C4-2B (cell line): ENCODE results near the gene PXT1.
"Not testable (repeated sequence)": the region's sequence is repeated elsewhere in the genome, so short reads cannot be mapped to it uniquely, and the experiment has no call there.

Source experiments
- H3K27ac ChIP-seq: fragments of 450-650 bp; 2 replicates; pipeline ENCODE4 v1.5.1; 2017
- ZFX ChIP-seq: fragments of 450-650 bp; IDR thresholded peaks from 2 replicates; pipeline ENCODE4 v1.6.1; 2017
- TF ChIP-seq, protein P1 (sequence below): fragments of 450-650 bp; conservative IDR thresholded peaks from 2 replicates; pipeline ENCODE4 v1.5.1; 2017; ENCODE audit warnings: mild to moderate bottlenecking

Gene PXT1

DNA sequence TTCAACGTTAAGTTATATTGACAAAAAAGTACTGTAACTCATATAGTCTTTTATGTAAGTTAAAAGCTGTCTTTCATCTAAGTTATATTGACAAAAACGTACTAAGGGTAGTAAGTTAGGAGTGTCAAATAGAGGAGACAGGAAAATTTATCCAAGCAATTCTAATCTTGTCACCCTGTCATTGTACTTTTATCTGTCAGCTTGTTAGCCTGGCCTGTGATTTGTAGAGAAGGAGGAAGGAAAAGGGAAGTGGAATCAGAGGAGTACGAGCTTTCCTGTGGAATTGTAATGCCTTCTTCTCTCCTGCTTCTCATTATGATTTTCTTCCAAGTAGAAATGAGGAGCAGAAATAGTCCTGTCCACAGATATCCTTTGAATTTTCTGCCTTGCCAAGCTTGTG lies 19.0 kb upstream of the PXT1 start:
- no peak overlapping the region for H3K27ac ChIP-seq
- TF ChIP-seq, protein P1, sequence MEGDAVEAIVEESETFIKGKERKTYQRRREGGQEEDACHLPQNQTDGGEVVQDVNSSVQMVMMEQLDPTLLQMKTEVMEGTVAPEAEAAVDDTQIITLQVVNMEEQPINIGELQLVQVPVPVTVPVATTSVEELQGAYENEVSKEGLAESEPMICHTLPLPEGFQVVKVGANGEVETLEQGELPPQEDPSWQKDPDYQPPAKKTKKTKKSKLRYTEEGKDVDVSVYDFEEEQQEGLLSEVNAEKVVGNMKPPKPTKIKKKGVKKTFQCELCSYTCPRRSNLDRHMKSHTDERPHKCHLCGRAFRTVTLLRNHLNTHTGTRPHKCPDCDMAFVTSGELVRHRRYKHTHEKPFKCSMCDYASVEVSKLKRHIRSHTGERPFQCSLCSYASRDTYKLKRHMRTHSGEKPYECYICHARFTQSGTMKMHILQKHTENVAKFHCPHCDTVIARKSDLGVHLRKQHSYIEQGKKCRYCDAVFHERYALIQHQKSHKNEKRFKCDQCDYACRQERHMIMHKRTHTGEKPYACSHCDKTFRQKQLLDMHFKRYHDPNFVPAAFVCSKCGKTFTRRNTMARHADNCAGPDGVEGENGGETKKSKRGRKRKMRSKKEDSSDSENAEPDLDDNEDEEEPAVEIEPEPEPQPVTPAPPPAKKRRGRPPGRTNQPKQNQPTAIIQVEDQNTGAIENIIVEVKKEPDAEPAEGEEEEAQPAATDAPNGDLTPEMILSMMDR = no peak
- TF ChIP-seq ZFX = no peak

DNA sequence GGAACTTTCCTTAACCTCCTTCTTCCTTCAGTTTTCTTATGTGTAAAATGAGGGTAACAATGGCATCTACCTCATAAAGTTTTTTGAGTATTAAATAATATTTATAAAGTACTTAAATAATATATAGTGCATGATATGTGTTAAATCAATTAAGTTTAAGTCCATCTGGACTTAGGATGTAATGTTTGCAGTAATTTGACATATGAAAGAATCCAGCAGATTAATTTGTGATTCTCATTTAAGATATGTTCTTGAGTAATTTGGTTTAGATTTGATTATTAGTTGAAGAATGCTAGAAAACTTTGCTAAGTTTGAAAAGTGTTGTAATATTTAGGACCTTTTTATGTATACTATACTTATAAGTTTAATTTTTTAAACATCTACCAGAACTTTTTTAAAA lies 18.3 kb upstream of the PXT1 start:
- TF ChIP-seq, protein P1 = no peak
- TF ChIP-seq ZFX = no peak
- no peak overlapping the region for H3K27ac ChIP-seq

GRCh38 chr6:36459501-36459900 lies 16.8 kb upstream of the PXT1 start:
- no peak overlapping the region for H3K27ac ChIP-seq
- TF ChIP-seq ZFX = no peak
- TF ChIP-seq, protein P1 = no peak

DNA sequence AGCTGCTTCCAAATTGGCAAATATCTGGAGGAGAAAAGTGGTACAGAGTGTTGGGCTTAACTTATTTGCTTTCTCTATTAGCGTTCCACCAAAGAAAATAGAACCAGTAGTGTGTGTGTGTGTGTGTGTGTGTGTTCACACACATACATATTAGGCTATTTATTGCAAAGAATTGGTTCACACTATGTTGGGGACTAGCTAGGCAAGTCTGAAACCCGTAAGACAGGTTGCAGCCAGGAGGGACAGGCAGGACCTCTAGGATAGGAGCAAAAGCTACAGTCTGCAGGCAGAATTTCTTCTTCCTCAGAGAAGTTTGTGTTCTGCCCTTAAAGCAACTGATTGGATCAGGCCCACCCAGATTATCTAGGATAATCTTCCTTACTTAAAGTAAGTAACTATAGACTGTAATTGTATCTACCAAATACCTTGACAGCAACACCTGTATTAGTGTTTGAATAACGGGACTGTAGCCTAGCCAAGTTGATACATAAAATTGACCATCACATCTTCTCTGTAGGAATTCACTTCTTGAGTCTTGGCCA lies 12.9 kb upstream of the PXT1 start:
- H3K27ac ChIP-seq = peak overlapping the region; percentile 56
- TF ChIP-seq, protein P1 = no peak
- TF ChIP-seq ZFX = no peak

GRCh38 chr6:36452897-36453296 lies 10.2 kb upstream of the PXT1 start:
- not testable (repeated sequence) for H3K27ac ChIP-seq

- H3K27ac ChIP-seq = not testable (repeated sequence)
Observed at GRCh38 chr6:36449173-36449572, 6.5 kb upstream of the PXT1 start.

GRCh38 chr6:36445621-36446020 lies 3.0 kb upstream of the PXT1 start:
- TF ChIP-seq, protein P1 = no peak
- TF ChIP-seq ZFX = no peak
- no peak overlapping the region for H3K27ac ChIP-seq

GRCh38 chr6:36444470-36444869 lies 1.8 kb upstream of the PXT1 start:
- TF ChIP-seq ZFX = no peak
- TF ChIP-seq, protein P1 = no peak
- peak overlapping the region; percentile 96; the same call in 1 of the 2 replicates for H3K27ac ChIP-seq
